K562 treated with DMSO at 1 percent for 4 hours (cell line): ENCODE results near the gene SLC5A3. TPM values are rescaled to one million over a fixed set of nuclear protein-coding genes. Genes with fewer than 3 reads are reported as not detected.

Experiments
- total RNA-seq: library from RNA; unstranded; fragments of 300-600 nt; gene quantifications from 2 replicates; pipeline ENCODE4 v1.2.3, GENCODE V29; 2022; ENCODE audit not compliant: insufficient read depth

SLC5A3 gene
- 4.2 and 9.6 TPM in 2 replicates for total RNA-seq

GRCh38 chr21:34073032-34073748, at the start of gene SLC5A3, which contains the start of gene MRPS6:
Gene SLC5A3 (plus strand): TSS chr21:34073578. CDS start chr21:34095199, 21,621 bp downstream.
Gene MRPS6 (plus strand): TSS chr21:34073578. CDS start chr21:34073701, 123 bp downstream.

Other genes with a start within 250 kb of the SLC5A3 start
- 553 and 601 TPM in 2 replicates for gene ATP5PO, start 157.8 kb upstream of the SLC5A3 start, total RNA-seq
- 49.1 and 58.2 TPM in 2 replicates for gene MRPS6, start within 50 bp of the SLC5A3 start, total RNA-seq